Measurements from ENCODE around the gene SHROOM4.

DNA sequence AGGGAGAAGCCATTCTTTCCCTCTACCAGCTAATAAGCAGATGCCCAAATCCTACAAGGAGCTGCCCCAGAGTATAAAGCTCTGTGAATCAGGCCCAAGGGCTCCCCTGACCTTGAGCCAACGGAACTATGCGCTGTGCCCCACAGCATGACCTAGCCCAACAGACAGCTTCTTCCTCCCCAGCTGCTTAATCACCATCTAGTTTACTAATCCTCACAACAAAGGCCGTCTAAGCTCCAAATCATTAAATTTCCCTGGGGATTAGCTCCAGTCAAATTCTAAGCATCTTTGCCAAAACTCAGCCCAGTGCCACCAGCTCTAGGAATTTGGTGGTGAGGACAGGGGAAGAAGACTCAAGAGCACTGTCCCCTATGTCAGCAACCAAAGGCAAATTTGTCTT, 113.1 kb downstream of the SHROOM4 start:
- TF ChIP-seq SRF (IDR thresholded peaks at IDR 0.05; ENCODE audit: low read depth, low read length) (no peak), STAG1 (CRISPR knock-in tag; IDR thresholded peaks at IDR 0.05) (no peak), MED1 (CRISPR knock-in tag; IDR thresholded peaks at IDR 0.05) (no peak), CBFB (CRISPR knock-in tag; IDR thresholded peaks at IDR 0.05) (no peak), SAFB2 (CRISPR knock-in tag; IDR thresholded peaks at IDR 0.05; ENCODE audit: borderline replicate concordance, low read depth) (no peak), TBX2 (CRISPR knock-in tag; IDR thresholded peaks at IDR 0.05; ENCODE audit: borderline replicate concordance) (no peak), ZNF550 (CRISPR knock-in tag; IDR thresholded peaks at IDR 0.05; ENCODE audit: borderline replicate concordance) (no peak), SMARCE1 (IDR thresholded peaks at IDR 0.05; ENCODE audit: borderline replicate concordance) (no peak), CHD2 (IDR thresholded peaks at IDR 0.05; ENCODE audit: low read depth, low read length) (no peak)
- TF ChIP-seq, protein P1, sequence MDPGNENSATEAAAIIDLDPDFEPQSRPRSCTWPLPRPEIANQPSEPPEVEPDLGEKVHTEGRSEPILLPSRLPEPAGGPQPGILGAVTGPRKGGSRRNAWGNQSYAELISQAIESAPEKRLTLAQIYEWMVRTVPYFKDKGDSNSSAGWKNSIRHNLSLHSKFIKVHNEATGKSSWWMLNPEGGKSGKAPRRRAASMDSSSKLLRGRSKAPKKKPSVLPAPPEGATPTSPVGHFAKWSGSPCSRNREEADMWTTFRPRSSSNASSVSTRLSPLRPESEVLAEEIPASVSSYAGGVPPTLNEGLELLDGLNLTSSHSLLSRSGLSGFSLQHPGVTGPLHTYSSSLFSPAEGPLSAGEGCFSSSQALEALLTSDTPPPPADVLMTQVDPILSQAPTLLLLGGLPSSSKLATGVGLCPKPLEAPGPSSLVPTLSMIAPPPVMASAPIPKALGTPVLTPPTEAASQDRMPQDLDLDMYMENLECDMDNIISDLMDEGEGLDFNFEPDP (CRISPR knock-in tag; conservative IDR thresholded peaks at IDR 0.05), result no peak
- TF ChIP-seq, protein P2, sequence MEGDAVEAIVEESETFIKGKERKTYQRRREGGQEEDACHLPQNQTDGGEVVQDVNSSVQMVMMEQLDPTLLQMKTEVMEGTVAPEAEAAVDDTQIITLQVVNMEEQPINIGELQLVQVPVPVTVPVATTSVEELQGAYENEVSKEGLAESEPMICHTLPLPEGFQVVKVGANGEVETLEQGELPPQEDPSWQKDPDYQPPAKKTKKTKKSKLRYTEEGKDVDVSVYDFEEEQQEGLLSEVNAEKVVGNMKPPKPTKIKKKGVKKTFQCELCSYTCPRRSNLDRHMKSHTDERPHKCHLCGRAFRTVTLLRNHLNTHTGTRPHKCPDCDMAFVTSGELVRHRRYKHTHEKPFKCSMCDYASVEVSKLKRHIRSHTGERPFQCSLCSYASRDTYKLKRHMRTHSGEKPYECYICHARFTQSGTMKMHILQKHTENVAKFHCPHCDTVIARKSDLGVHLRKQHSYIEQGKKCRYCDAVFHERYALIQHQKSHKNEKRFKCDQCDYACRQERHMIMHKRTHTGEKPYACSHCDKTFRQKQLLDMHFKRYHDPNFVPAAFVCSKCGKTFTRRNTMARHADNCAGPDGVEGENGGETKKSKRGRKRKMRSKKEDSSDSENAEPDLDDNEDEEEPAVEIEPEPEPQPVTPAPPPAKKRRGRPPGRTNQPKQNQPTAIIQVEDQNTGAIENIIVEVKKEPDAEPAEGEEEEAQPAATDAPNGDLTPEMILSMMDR (CRISPR knock-in tag; IDR thresholded peaks at IDR 0.05), result no peak
- TF ChIP-seq, protein P3, sequence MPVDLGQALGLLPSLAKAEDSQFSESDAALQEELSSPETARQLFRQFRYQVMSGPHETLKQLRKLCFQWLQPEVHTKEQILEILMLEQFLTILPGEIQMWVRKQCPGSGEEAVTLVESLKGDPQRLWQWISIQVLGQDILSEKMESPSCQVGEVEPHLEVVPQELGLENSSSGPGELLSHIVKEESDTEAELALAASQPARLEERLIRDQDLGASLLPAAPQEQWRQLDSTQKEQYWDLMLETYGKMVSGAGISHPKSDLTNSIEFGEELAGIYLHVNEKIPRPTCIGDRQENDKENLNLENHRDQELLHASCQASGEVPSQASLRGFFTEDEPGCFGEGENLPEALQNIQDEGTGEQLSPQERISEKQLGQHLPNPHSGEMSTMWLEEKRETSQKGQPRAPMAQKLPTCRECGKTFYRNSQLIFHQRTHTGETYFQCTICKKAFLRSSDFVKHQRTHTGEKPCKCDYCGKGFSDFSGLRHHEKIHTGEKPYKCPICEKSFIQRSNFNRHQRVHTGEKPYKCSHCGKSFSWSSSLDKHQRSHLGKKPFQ (CRISPR knock-in tag; IDR thresholded peaks at IDR 0.05; ENCODE audit: insufficient replicate concordance), result no peak
- TF ChIP-seq, protein P4, sequence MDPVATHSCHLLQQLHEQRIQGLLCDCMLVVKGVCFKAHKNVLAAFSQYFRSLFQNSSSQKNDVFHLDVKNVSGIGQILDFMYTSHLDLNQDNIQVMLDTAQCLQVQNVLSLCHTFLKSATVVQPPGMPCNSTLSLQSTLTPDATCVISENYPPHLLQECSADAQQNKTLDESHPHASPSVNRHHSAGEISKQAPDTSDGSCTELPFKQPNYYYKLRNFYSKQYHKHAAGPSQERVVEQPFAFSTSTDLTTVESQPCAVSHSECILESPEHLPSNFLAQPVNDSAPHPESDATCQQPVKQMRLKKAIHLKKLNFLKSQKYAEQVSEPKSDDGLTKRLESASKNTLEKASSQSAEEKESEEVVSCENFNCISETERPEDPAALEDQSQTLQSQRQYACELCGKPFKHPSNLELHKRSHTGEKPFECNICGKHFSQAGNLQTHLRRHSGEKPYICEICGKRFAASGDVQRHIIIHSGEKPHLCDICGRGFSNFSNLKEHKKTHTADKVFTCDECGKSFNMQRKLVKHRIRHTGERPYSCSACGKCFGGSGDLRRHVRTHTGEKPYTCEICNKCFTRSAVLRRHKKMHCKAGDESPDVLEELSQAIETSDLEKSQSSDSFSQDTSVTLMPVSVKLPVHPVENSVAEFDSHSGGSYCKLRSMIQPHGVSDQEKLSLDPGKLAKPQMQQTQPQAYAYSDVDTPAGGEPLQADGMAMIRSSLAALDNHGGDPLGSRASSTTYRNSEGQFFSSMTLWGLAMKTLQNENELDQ (CRISPR knock-in tag; IDR thresholded peaks at IDR 0.05; ENCODE audit: borderline replicate concordance), result no peak

All from HepG2 (cell line).